H1 (cell line): Measurements from ENCODE around the gene AFG1L. TPM values are rescaled to one million over a fixed set of nuclear protein-coding genes. Genes with fewer than 3 reads are reported as not detected.

ENCODE experiments used
- CHD2 ChIP-seq: IDR thresholded peaks from 2 replicates; pipeline ENCODE4 v1.6.1; 2012; ENCODE audit warnings: low read length, improper control_type of control experiment
- EGR1 ChIP-seq: IDR thresholded peaks from 2 replicates; pipeline ENCODE4 v1.6.1; 2011; ENCODE audit warnings: low read depth, low read length, borderline replicate concordance
- JUN ChIP-seq: IDR thresholded peaks from 2 replicates; pipeline ENCODE4 v1.6.1; 2011; ENCODE audit warnings: low read depth, mild to moderate bottlenecking, improper control_type of control experiment, low read length
- KDM1A ChIP-seq: fragments of 200-600, 300-600 bp; sonication (generic); IDR thresholded peaks from 2 replicates; pipeline ENCODE4 v1.7.1; 2016; ENCODE audit warnings: mild to moderate bottlenecking, low read length, borderline replicate concordance
- RBBP5 ChIP-seq: IDR thresholded peaks from 2 replicates; pipeline ENCODE4 v1.7.1; 2012; ENCODE audit warnings: low read depth, mild to moderate bottlenecking, inconsistent platforms, low read length, moderate library complexity, borderline replicate concordance
- SIX5 ChIP-seq: IDR thresholded peaks from 2 replicates; pipeline ENCODE4 v1.6.1; 2011; ENCODE audit warnings: mild to moderate bottlenecking, low read depth, low read length
- TAF1 ChIP-seq: IDR thresholded peaks from 2 replicates; pipeline ENCODE4 v1.6.1; 2011; ENCODE audit warnings: mild to moderate bottlenecking, low read depth, low read length
- TBP ChIP-seq: IDR thresholded peaks from 2 replicates; pipeline ENCODE4 v1.6.1; 2011; ENCODE audit warnings: low read depth, low read length, improper control_type of control experiment
- YY1 ChIP-seq: IDR thresholded peaks from 2 replicates; pipeline ENCODE4 v1.6.1; 2011; ENCODE audit warnings: low read depth, mild to moderate bottlenecking, low read length
- polyA plus RNA-seq, 7 experiments: library from polyadenylated mRNA; depleted of rRNA in 3 of 7; stranded (reverse) in 5 of 7; unstranded in 2 of 7; fragments of >200 nt in 5 of 7; fragments of 200-250 nt in 2 of 7; gene quantifications; 1 replicate in 5 of 7; 2 replicates in 1 of 7; 4 replicates in 1 of 7; pipeline versions ENCODE4 v1.2.1 to v1.2.3, GENCODE V29; 2011 to 2013; ENCODE audit warnings: missing spikeins in 2 of 7, mixed read lengths in 2 of 7
- total RNA-seq: library from RNA; stranded (reverse); fragmentation: NEBNext Ultra II Directional; extraction: Animal tissue kit (Norgen Biotek cat#: 25700); gene quantifications from 2 replicates; pipeline ENCODE4 v1.2.1, GENCODE V29; 2021

The AFG1L gene
- total and polyA plus RNA-seq, 2 of the 8 experiments (the other 6 are each of a cell fraction or from before 2014, with no cell fraction given), result 0.98 to 5.7 TPM

GRCh38 chr6:108562503-108562993, 267.7 kb downstream of the AFG1L start (continued):
- TF ChIP-seq JUN, result no peak
- no peak for TF ChIP-seq KDM1A
- peak; percentile 33; the same call in 1 of the 2 replicates for TF ChIP-seq RBBP5
- peak; percentile 79 for TF ChIP-seq TBP
- TF ChIP-seq YY1, result 0 out of 2 replicates have a peak, but pooled peaks have one; percentile 69
- TF ChIP-seq TAF1, result peak; percentile 65
- no peak for TF ChIP-seq SIX5
- TF ChIP-seq CHD2, result peak; percentile 53; the same call in 1 of the 2 replicates
- TF ChIP-seq EGR1, result no peak; the same call in 1 of the 2 replicates
